Aorta (tissue), 5 donors: ENCODE measurements around the gene YWHAE. TPM values are rescaled to one million over a fixed set of nuclear protein-coding genes. Genes with fewer than 3 reads are reported as not detected.

Experiments
- ATAC-seq: fragments of 200-7000 bp; cut with Tn5 transposase; one replicate; pipeline ENCODE4 v1.9.1; 2022; ENCODE audit warnings: moderate library complexity; ENCODE audit not compliant: low FRiP score
- DNase-seq, 2 donors: peaks; one replicate each; pipeline ENCODE4 v3.0.0-alpha.2; 2020
- H3K27ac ChIP-seq, 2 donors: one replicate each; pipeline ENCODE4 v1.5.1; 2013; ENCODE audit warnings: low read length in 2 of 2, mild to moderate bottlenecking in 2 of 2, moderate library complexity in 2 of 2, control low read depth in 1 of 2, inconsistent platforms in 1 of 2, low read depth in 1 of 2
- H3K27me3 ChIP-seq, 2 donors: one replicate each; pipeline ENCODE4 v1.6.1; 2013; ENCODE audit warnings: control low read depth in 1 of 2, low read length in 1 of 2, mild to moderate bottlenecking in 1 of 2, moderate library complexity in 1 of 2; ENCODE audit not compliant: insufficient read depth in 2 of 2, control insufficient read depth in 1 of 2
- H3K36me3 ChIP-seq, 2 donors: one replicate each; pipeline ENCODE4 v1.6.1; 2013; ENCODE audit warnings: control low read depth in 1 of 2, low read length in 1 of 2, mild to moderate bottlenecking in 1 of 2; ENCODE audit not compliant: insufficient read depth in 2 of 2, control insufficient read depth in 1 of 2
- H3K4me1 ChIP-seq, 2 donors: one replicate each; pipeline ENCODE4 v1.6.1; 2013; ENCODE audit warnings: low read length in 2 of 2, control low read depth in 1 of 2, mild to moderate bottlenecking in 1 of 2, moderate library complexity in 1 of 2; ENCODE audit not compliant: insufficient read depth in 2 of 2, control insufficient read depth in 1 of 2
- H3K4me3 ChIP-seq, 2 donors: one replicate each; pipeline ENCODE4 v1.5.1; 2013; ENCODE audit warnings: low read length in 2 of 2, control low read depth in 1 of 2, mild to moderate bottlenecking in 1 of 2
- H3K9me3 ChIP-seq: one replicate; pipeline ENCODE4 v1.6.1; 2013; ENCODE audit warnings: mild to moderate bottlenecking, low read length; ENCODE audit not compliant: control insufficient read depth
- WGBS, 2 donors: extraction: QIAGEN DNeasy Blood & Tissue Kit; methylation state at CpG; one replicate each; pipeline ENCODE4 v1.1.7; 2013; 5-methylcytosine and 5-hydroxymethylcytosine counted together
- intact Hi-C, 2 donors: fragments of 100-400 bp; cut with DNase I; formaldehyde crosslinking; loops; one replicate each; pipeline versions ENCODE4 v1.14.2 to v1.15.0; 2022
- polyA plus RNA-seq, 2 donors: library from polyadenylated mRNA; stranded (reverse); fragments of 200-250 nt; gene quantifications; one replicate each; pipeline ENCODE4 v1.2.3, GENCODE V29; 2013
- total RNA-seq, 2 donors: library from RNA; stranded (reverse); fragmentation: NEBNext Ultra II Directional; extraction: Animal tissue kit (Norgen Biotek cat#: 25700); gene quantifications; one replicate each; pipeline ENCODE4 v1.2.1, GENCODE V29; 2021
- donor health status: healthy with polysubstance abuse.
- donor health status: Bipolar disorder and iron deficiency.
- donor health status: DM: no; HTN: no; CAD: no.
- donor health status: DM: no; HTN: no; CAD: no.
- donor health status: DM: yes; HTN: yes; CAD: no.

Gene YWHAE
- total and polyA plus RNA-seq, 4 donors: 174 to 285 (median 248) TPM

GRCh38 chr17:1438593-1439083 is 38.6 kb upstream of the YWHAE start:
- Histone ChIP-seq H3K36me3 (no peaks in the 10 kb centered on the region), H3K4me1 (peaks cover 0 to 4% of the 10 kb centered on the region in 2 donors), H3K27ac (no peak overlapping the region), H3K27me3 (no peaks in the 10 kb centered on the region), H3K4me3 (no peak overlapping the region), H3K9me3 (no peaks in the 10 kb centered on the region)
- intact Hi-C loops: no loop called here
- DNase-seq (no peak), ATAC-seq (peak; percentile 41)
- WGBS, 2 donors: 36 to 48% methylated on average over 11 of the region's 11 CpGs

DNA sequence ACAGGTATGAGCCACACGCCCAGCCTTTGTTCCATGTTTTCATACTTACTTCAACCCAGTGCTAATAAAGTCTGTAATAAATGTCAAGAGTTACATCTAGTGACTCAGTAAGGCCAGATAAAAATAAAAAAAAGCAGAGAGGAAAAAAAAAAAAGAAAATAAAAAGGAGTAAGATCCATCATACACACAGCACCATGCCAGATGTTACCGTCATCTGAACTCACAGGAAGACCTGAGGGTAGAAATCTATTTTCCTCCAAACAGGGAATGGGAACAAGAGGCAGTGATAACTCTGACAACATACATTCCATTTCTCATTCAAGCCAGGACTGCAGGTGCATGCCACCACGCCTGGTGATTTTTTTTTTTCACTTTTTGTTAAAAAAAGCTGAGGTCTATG is 35.3 kb upstream of the YWHAE start:
- no peak for DNase-seq
- ATAC-seq: no peak
- intact Hi-C loops: no loop called here
- no peaks in the 10 kb centered on the region for H3K36me3 ChIP-seq
- H3K4me1 ChIP-seq: peaks cover 0 to 4% of the 10 kb centered on the region in 2 donors
- H3K4me3 ChIP-seq: no peak overlapping the region
- H3K9me3 ChIP-seq: no peaks in the 10 kb centered on the region
- H3K27ac ChIP-seq: no peak overlapping the region
- no peaks in the 10 kb centered on the region for H3K27me3 ChIP-seq
- 61 to 67% methylated on average over 3 of the region's 3 CpGs for WGBS, 2 donors

DNA sequence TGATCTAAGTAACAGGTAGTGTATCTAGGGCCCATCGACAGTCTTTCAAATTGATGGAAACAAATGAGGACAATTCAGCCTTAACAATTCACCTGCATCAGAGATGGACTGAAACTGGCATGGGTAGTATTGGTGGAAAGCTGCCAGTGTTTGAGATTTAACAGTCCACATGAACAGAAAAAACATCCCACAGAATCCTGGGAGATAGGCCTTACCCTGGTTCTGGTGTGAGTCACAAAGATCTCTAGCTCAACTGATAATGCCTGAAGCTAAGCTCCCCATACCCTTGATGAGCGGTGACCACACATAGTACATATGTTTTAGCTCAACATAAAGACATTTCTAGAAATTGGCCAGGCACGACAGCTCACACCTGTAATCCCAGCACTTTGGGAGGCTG is 34.1 kb upstream of the YWHAE start:
- no peaks in the 10 kb centered on the region for H3K27me3 ChIP-seq
- 95 to 97% methylated on average over 3 of the region's 3 CpGs for WGBS, 2 donors
- H3K9me3 ChIP-seq: no peaks in the 10 kb centered on the region
- no peaks in the 10 kb centered on the region for H3K36me3 ChIP-seq
- no peak overlapping the region for H3K27ac ChIP-seq
- no peak overlapping the region for H3K4me3 ChIP-seq
- no peak for ATAC-seq
- DNase-seq: no peak
- intact Hi-C loops: no loop called here
- peaks cover 0 to 4% of the 10 kb centered on the region in 2 donors for H3K4me1 ChIP-seq

GRCh38 chr17:1431631-1432104 is 31.6 kb upstream of the YWHAE start:
- 88 to 93% methylated on average over 2 of the region's 2 CpGs for WGBS, 2 donors
- Histone ChIP-seq H3K9me3 (no peaks in the 10 kb centered on the region), H3K27ac (no peak overlapping the region), H3K27me3 (no peaks in the 10 kb centered on the region), H3K4me1 (no peaks in the 10 kb centered on the region), H3K36me3 (no peaks in the 10 kb centered on the region), H3K4me3 (no peak overlapping the region)
- no peak for DNase-seq
- intact Hi-C loops: no loop called here
- no peak for ATAC-seq

DNA sequence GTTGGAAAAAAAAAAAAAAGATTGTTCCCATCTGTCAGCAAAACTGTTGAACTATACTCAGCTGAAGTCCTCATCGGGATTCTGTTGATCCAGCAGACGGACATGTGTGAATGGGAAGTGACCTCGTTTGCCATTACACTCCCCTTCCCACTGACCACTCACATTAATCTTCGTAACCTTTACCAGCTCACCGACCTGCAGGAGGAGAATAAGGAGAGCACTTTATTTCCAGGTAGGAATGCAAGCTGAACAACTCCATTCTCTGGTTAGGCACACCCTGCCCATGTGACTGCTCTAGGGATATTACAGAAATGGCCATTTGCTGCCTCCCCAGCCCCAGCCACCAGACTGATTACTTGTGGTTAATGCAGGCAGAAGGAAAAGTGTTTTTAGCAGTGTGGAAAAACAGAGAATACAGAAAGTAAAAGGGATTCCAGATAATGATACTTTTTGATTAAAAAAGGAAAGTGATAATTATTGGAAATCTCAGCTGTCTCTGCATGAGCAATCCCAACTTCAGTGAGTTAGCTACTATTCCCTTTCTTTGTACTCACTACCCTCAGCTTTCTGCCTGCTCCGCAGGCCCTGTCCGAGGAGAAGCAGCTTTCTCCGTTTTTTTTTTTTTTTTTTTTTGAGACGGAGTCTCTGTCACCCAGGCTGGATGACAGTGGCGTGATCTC is 23.6 kb upstream of the YWHAE start:
- Histone ChIP-seq H3K4me1 (no peaks in the 10 kb centered on the region), H3K9me3 (no peaks in the 10 kb centered on the region), H3K4me3 (no peak overlapping the region), H3K27me3 (no peaks in the 10 kb centered on the region), H3K36me3 (peaks cover 0 to 2% of the 10 kb centered on the region in 2 donors), H3K27ac (peak overlapping the region; percentile 8 to 70)
- DNase-seq: no peak
- ATAC-seq: peak; percentile 26
- intact Hi-C loops: no loop called here
- 62 to 67% methylated on average over 10 of the region's 10 CpGs for WGBS, 2 donors

GRCh38 chr17:1422885-1423284 is 22.9 kb upstream of the YWHAE start:
- DNase-seq: no peak
- peaks cover 0 to 2% of the 10 kb centered on the region in 2 donors for H3K36me3 ChIP-seq
- WGBS, 2 donors: 23 to 25% methylated on average over 7 of the region's 7 CpGs
- H3K27ac ChIP-seq: peak overlapping the region; percentile 69 to 70
- no peak overlapping the region for H3K4me3 ChIP-seq
- no peaks in the 10 kb centered on the region for H3K27me3 ChIP-seq
- peak; percentile 54 for ATAC-seq
- H3K9me3 ChIP-seq: no peaks in the 10 kb centered on the region
- H3K4me1 ChIP-seq: no peaks in the 10 kb centered on the region
- intact Hi-C loops: no loop called here

- WGBS, 2 donors: 90 to 91% methylated on average over 11 of the region's 11 CpGs
- ATAC-seq (no peak), DNase-seq (no peak)
- Histone ChIP-seq H3K27me3 (no peaks in the 10 kb centered on the region), H3K4me3 (no peak overlapping the region), H3K36me3 (peaks cover 0 to 2% of the 10 kb centered on the region in 2 donors), H3K9me3 (no peaks in the 10 kb centered on the region), H3K4me1 (no peaks in the 10 kb centered on the region), H3K27ac (no peak overlapping the region)
- intact Hi-C loops: no loop called here
These were observed 21.4 kb upstream of the YWHAE start for GRCh38 chr17:1421470-1421869.

DNA sequence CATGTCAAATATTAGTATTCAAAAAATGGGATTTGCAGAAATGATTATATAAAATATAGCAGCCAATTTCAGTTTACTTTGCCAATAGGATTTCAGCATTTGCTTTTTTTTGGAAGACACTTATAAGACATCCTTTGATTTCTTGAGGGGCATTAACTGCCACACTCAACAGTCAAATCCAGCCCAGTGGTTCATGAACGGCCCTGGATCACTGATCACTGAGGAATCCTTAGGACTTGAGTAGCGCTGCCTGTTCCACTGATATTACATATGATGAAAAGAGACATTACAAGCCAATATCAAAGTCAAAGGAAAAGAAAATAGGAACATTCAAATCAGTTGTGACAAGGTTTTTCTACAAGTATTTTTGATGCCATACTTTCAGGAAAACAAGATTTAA is 21.0 kb upstream of the YWHAE start:
- Histone ChIP-seq H3K9me3 (no peaks in the 10 kb centered on the region), H3K36me3 (peaks cover 0 to 2% of the 10 kb centered on the region in 2 donors), H3K27me3 (no peaks in the 10 kb centered on the region), H3K4me1 (no peaks in the 10 kb centered on the region), H3K4me3 (no peak overlapping the region), H3K27ac (no peak overlapping the region)
- no peak for ATAC-seq
- no peak for DNase-seq
- WGBS, 2 donors: 81 to 85% methylated on average over 2 of the region's 2 CpGs
- intact Hi-C loops: no loop called here

DNA sequence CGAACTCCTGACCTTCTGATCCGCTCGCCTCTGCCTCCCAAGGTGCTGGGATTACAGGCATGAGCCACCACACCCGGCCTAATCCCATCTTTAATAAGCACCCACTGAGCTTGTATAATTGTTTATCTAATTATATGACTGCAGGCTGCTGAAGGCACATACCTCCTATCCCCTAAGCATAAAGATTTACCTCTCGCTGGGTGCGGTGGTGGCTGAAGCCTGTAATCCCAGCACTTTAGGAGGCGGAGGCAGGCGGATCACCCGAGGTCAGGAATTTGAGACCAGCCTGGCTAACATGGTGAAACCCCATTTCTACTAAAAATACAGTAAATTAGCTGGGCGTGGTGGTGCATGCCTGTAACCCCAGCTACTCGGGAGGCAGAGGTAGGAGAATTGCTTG is 20.1 kb upstream of the YWHAE start:
- ATAC-seq (no peak), DNase-seq (no peak)
- Histone ChIP-seq H3K36me3 (peaks cover 0 to 2% of the 10 kb centered on the region in 2 donors), H3K27ac (no peak overlapping the region), H3K9me3 (no peaks in the 10 kb centered on the region), H3K4me1 (no peaks in the 10 kb centered on the region), H3K27me3 (no peaks in the 10 kb centered on the region), H3K4me3 (no peak overlapping the region)
- 95 to 96% methylated on average over 11 of the region's 11 CpGs for WGBS, 2 donors
- intact Hi-C loops: no loop called here
